HFF-Myc (cell line): Measurements from ENCODE around the gene TAOK1.
A peak's percentile ranks its signal among the peaks of the same experiment; 100 is the strongest.

Experiments
- DNase-seq: peaks from one replicate; pipeline ENCODE4 v3.0.0-alpha.2; 2011; ENCODE audit warnings: low read depth; ENCODE audit errors: extremely low read depth
- H3K4me3 ChIP-seq: replicated peaks from 2 replicates; pipeline ENCODE4 v1.5.1; 2011; ENCODE audit warnings: low read depth, mild to moderate bottlenecking, control low read depth, low read length
- CTCF ChIP-seq: IDR thresholded peaks from 2 replicates; pipeline ENCODE4 v1.5.1; 2012; ENCODE audit warnings: mild to moderate bottlenecking, low read depth, low read length, control low read depth; ENCODE audit errors: missing control alignments

The TAOK1 gene

GRCh38 chr17:29568331-29569244 lies 178.4 kb downstream of the TAOK1 start, which contains the start of gene TP53I13:
TSS of gene TP53I13 (plus strand) at chr17:29568701. CDS start at chr17:29568759, 58 bp downstream.
- TF ChIP-seq CTCF, result no peak
- H3K4me3 ChIP-seq, result peak within 1 kb of the TSS; percentile 66
- DNase-seq, result no peak

GRCh38 chr17:29569245-29569950 lies 179.2 kb downstream of the TAOK1 start:
- TF ChIP-seq CTCF, result no peak
- DNase-seq, result no peak
- H3K4me3 ChIP-seq, result peak overlapping the region; percentile 66

- no peak overlapping the region for H3K4me3 ChIP-seq
- no peak for TF ChIP-seq CTCF
- DNase-seq, result no peak
Observed at GRCh38 chr17:29570521-29570920, 180.4 kb downstream of the TAOK1 start.

GRCh38 chr17:29571486-29571882 lies 181.3 kb downstream of the TAOK1 start:
- DNase-seq, result no peak
- TF ChIP-seq CTCF, result no peak

GRCh38 chr17:29571883-29572681 lies 181.9 kb downstream of the TAOK1 start:
- TF ChIP-seq CTCF, result no peak
- no peak for DNase-seq
- H3K4me3 ChIP-seq, result no peak overlapping the region

More at GRCh38 chr17:29571486-29571882, 181.3 kb downstream of the TAOK1 start:
- no peak overlapping the region for H3K4me3 ChIP-seq
